RWPE2 (cell line): ENCODE data around the gene POU2F1.

ENCODE experiments used
- ATAC-seq: fragments of 200-7000 bp; cut with Tn5 transposase; 3 replicates; pipeline ENCODE4 v1.9.1; 2021; ENCODE audit warnings: low read depth
- DNase-seq: peaks from one replicate; pipeline ENCODE4 v3.0.0-alpha.2; 2020; ENCODE audit warnings: low spot score
- H3K27ac ChIP-seq: fragments of 450-650 bp; 2 replicates; pipeline ENCODE4 v1.5.1; 2017; ENCODE audit warnings: mild to moderate bottlenecking; ENCODE audit not compliant: poor library complexity, severe bottlenecking
- H3K27me3 ChIP-seq: fragments of 250-450 bp; sonication (Bioruptor Pico); 2 replicates; pipeline ENCODE4 v1.5.1; 2021; ENCODE audit warnings: mild to moderate bottlenecking, moderate library complexity; ENCODE audit not compliant: insufficient read depth, poor library complexity, severe bottlenecking
- H3K36me3 ChIP-seq: fragments of 250-450 bp; sonication (Bioruptor Pico); 2 replicates; pipeline ENCODE4 v1.5.1; 2020; ENCODE audit warnings: low read depth, mild to moderate bottlenecking, moderate library complexity
- H3K4me1 ChIP-seq: fragments of 250-450 bp; sonication (Bioruptor Pico); 2 replicates; pipeline ENCODE4 v1.5.1; 2021; ENCODE audit warnings: mild to moderate bottlenecking, moderate library complexity; ENCODE audit not compliant: insufficient read depth, poor library complexity, severe bottlenecking
- H3K4me3 ChIP-seq: fragments of 250-450 bp; sonication (Bioruptor Pico); 2 replicates; pipeline ENCODE4 v1.5.1; 2021; ENCODE audit warnings: mild to moderate bottlenecking, moderate library complexity; ENCODE audit not compliant: severe bottlenecking
- H3K9me3 ChIP-seq: fragments of 250-450 bp; sonication (Bioruptor Pico); 2 replicates; pipeline ENCODE4 v1.5.1; 2021; ENCODE audit warnings: mild to moderate bottlenecking, moderate library complexity; ENCODE audit not compliant: severe bottlenecking
- TF ChIP-seq, protein P1 (sequence below): fragments of 450-650 bp; IDR thresholded peaks from one replicate; pipeline ENCODE4 v1.5.1; 2017; ENCODE audit warnings: mild to moderate bottlenecking, moderate library complexity; ENCODE audit not compliant: poor library complexity, severe bottlenecking

POU2F1 gene

DNA sequence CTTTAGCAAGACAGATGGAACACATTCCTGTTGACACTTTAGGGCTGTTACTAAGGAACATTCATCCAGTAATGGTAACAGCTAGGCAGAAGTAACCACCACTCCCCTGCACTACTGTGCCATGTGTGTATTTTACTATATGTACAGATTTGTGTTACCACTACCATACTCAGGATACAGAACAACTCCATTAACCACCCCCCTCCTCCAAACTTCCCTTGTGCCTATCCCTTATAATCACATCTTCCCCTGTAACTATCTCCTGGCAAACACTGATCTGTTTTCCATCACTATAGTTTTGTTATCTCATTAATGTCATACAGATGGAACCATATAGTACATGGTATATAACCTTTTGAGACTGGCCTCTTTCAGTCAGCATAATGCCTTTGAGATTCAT is 3.9 kb upstream of the POU2F1 start:
- no peak for ATAC-seq
- Histone ChIP-seq H3K4me1 (peaks cover 3% of the 10 kb centered on the region), H3K27me3 (no peaks in the 10 kb centered on the region), H3K4me3 (no peak overlapping the region), H3K9me3 (no peaks in the 10 kb centered on the region), H3K36me3 (no peaks in the 10 kb centered on the region), H3K27ac (no peak overlapping the region)
- no peak for DNase-seq
- TF ChIP-seq, protein P1, sequence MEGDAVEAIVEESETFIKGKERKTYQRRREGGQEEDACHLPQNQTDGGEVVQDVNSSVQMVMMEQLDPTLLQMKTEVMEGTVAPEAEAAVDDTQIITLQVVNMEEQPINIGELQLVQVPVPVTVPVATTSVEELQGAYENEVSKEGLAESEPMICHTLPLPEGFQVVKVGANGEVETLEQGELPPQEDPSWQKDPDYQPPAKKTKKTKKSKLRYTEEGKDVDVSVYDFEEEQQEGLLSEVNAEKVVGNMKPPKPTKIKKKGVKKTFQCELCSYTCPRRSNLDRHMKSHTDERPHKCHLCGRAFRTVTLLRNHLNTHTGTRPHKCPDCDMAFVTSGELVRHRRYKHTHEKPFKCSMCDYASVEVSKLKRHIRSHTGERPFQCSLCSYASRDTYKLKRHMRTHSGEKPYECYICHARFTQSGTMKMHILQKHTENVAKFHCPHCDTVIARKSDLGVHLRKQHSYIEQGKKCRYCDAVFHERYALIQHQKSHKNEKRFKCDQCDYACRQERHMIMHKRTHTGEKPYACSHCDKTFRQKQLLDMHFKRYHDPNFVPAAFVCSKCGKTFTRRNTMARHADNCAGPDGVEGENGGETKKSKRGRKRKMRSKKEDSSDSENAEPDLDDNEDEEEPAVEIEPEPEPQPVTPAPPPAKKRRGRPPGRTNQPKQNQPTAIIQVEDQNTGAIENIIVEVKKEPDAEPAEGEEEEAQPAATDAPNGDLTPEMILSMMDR, result no peak

- H3K27ac ChIP-seq, result peak overlapping the region; percentile 86
- TF ChIP-seq, protein P1, result no peak
- no peaks in the 10 kb centered on the region for H3K9me3 ChIP-seq
- ATAC-seq, result no peak
- H3K27me3 ChIP-seq, result no peaks in the 10 kb centered on the region
- peaks cover 11% of the 10 kb centered on the region for H3K4me1 ChIP-seq
- no peaks in the 10 kb centered on the region for H3K36me3 ChIP-seq
- DNase-seq, result no peak
- peak overlapping the region; percentile 60 for H3K4me3 ChIP-seq
These were observed 1.5 kb upstream of the POU2F1 start for GRCh38 chr1:167219194-167219593.

- peak; percentile 64 for ATAC-seq
- Histone ChIP-seq H3K27ac (peak overlapping the region; percentile 86), H3K36me3 (no peaks in the 10 kb centered on the region), H3K27me3 (no peaks in the 10 kb centered on the region), H3K4me1 (peaks cover 11% of the 10 kb centered on the region), H3K4me3 (peak overlapping the region; percentile 60), H3K9me3 (no peaks in the 10 kb centered on the region)
- peak; percentile 91 for DNase-seq
- TF ChIP-seq, protein P1, result no peak
These were observed 795 bp upstream of the POU2F1 start for GRCh38 chr1:167219646-167220536.

- TF ChIP-seq, protein P1, result no peak
- Histone ChIP-seq H3K27ac (peak overlapping the region; percentile 86), H3K4me3 (peak overlapping the region; percentile 60), H3K36me3 (no peaks in the 10 kb centered on the region), H3K9me3 (no peaks in the 10 kb centered on the region), H3K27me3 (no peaks in the 10 kb centered on the region), H3K4me1 (peaks cover 16% of the 10 kb centered on the region)
- DNase-seq (no peak), ATAC-seq (no peak)
These were observed 546 bp downstream of the POU2F1 start for GRCh38 chr1:167221126-167221737.
